IMR-90 (cell line): Measurements from ENCODE around the gene FAM124A. TPM values are rescaled to one million over a fixed set of nuclear protein-coding genes. Genes with fewer than 3 reads are reported as not detected.

Source experiments
- ATAC-seq: fragments of 200-7000 bp; cut with Tn5 transposase; 2 replicates; pipeline ENCODE4 v1.9.1; 2020; ENCODE audit warnings: low read depth, mild to moderate bottlenecking, moderate library complexity
- BruUV-seq: library from RNA; stranded (reverse); fragments of 400-500 nt; replicated peaks from 2 replicates; lab custom pipeline; 2021; lab: Mats Ljungman, UMichigan
- CTCF ChIA-PET: fragments of 300-600 bp; formaldehyde crosslinking; extraction: SDS; loops from one replicate; lab custom pipeline; 2021; ENCODE audit warnings: antibody characterized with exemption; lab: Yijun Ruan, JAX
- POLR2A ChIA-PET: fragments of 300-600 bp; sonication (Branson Sonifier 250); formaldehyde crosslinking; loops from one replicate; lab custom pipeline; 2022; ENCODE audit warnings: antibody characterized with exemption; ENCODE audit not compliant: unreplicated experiment; lab: Charles Lee
- DNase-seq: peaks from one replicate; pipeline ENCODE4 v3.0.0; 2013
- H2AFZ ChIP-seq: replicated peaks from 2 replicates; pipeline ENCODE3; 2013; ENCODE audit warnings: low read length, mild to moderate bottlenecking; ENCODE audit not compliant: poor library complexity
- H2AK5ac ChIP-seq: 2 replicates; pipeline ENCODE4 v1.6.1; 2013; ENCODE audit warnings: low read depth, low read length, inconsistent platforms
- H2AK9ac ChIP-seq: replicated peaks from 2 replicates; pipeline ENCODE3; 2013; ENCODE audit warnings: mild to moderate bottlenecking, low read depth, low read length, moderate library complexity; ENCODE audit not compliant: poor library complexity
- H2BK120ac ChIP-seq: 2 replicates; pipeline ENCODE4 v1.6.1; 2013; ENCODE audit warnings: low read depth, low read length, inconsistent platforms
- H2BK15ac ChIP-seq: 3 replicates; pipeline ENCODE4 v1.6.1; 2013; ENCODE audit warnings: low read depth, low read length, inconsistent platforms
- H2BK20ac ChIP-seq: 2 replicates; pipeline ENCODE4 v1.6.1; 2013; ENCODE audit warnings: low read depth, mild to moderate bottlenecking, inconsistent platforms, low read length, moderate library complexity
- H2BK5ac ChIP-seq: 2 replicates; pipeline ENCODE4 v1.6.1; 2013; ENCODE audit warnings: mild to moderate bottlenecking, low read depth, low read length, inconsistent platforms; ENCODE audit not compliant: poor library complexity, severe bottlenecking
- H3K14ac ChIP-seq: replicated peaks from 2 replicates; pipeline ENCODE4 v1.6.1; 2013; ENCODE audit warnings: low read depth, low read length, inconsistent platforms
- H3K18ac ChIP-seq: 2 replicates; pipeline ENCODE4 v1.6.1; 2013; ENCODE audit warnings: low read depth, low read length, control low read depth
- H3K23ac ChIP-seq: 2 replicates; pipeline ENCODE4 v1.6.1; 2013; ENCODE audit warnings: low read depth, low read length, inconsistent platforms
- H3K27ac ChIP-seq: 2 replicates; pipeline ENCODE4 v1.5.1; 2013; ENCODE audit warnings: mild to moderate bottlenecking, control low read depth, low read length; ENCODE audit not compliant: insufficient read depth
- H3K27me3 ChIP-seq: 2 replicates; pipeline ENCODE4 v1.6.1; 2013; ENCODE audit warnings: low read length; ENCODE audit not compliant: control insufficient read depth, insufficient read depth
- H3K36me3 ChIP-seq: 2 replicates; pipeline ENCODE4 v1.6.1; 2013; ENCODE audit warnings: low read length, mixed read lengths; ENCODE audit not compliant: control insufficient read depth, insufficient read depth
- H3K4ac ChIP-seq: 2 replicates; pipeline ENCODE4 v1.6.1; 2013; ENCODE audit warnings: low read depth, low read length, inconsistent platforms
- H3K4me1 ChIP-seq: 2 replicates; pipeline ENCODE4 v1.6.1; 2013; ENCODE audit warnings: low read length, mixed read lengths; ENCODE audit not compliant: control insufficient read depth, insufficient read depth
- H3K4me2 ChIP-seq: 2 replicates; pipeline ENCODE4 v1.6.1; 2013; ENCODE audit warnings: low read depth, mild to moderate bottlenecking, control low read depth, low read length, moderate library complexity
- H3K4me3 ChIP-seq: 2 replicates; pipeline ENCODE4 v1.5.1; 2013; ENCODE audit warnings: low read depth, mild to moderate bottlenecking, control low read depth, low read length, moderate library complexity; ENCODE audit not compliant: insufficient read depth
- H3K56ac ChIP-seq: 2 replicates; pipeline ENCODE4 v1.6.1; 2013; ENCODE audit warnings: low read length, inconsistent platforms; ENCODE audit not compliant: insufficient read depth; ENCODE audit errors: extremely low read depth
- H3K79me1 ChIP-seq, 2 experiments: 2 replicates each; pipeline ENCODE4 v1.6.1; 2013; ENCODE audit warnings: low read length in 2 of 2, inconsistent platforms in 1 of 2, low read depth in 1 of 2
- H3K9ac ChIP-seq: 2 replicates; pipeline ENCODE4 v1.6.1; 2013; ENCODE audit warnings: low read depth, low read length, control low read depth
- H3K9me1 ChIP-seq: 2 replicates; pipeline ENCODE4 v1.6.1; 2013; ENCODE audit warnings: low read length, inconsistent platforms; ENCODE audit not compliant: insufficient read depth
- H3K9me3 ChIP-seq: 2 replicates; pipeline ENCODE4 v1.6.1; 2013; ENCODE audit warnings: low read length; ENCODE audit not compliant: control insufficient read depth, insufficient read depth
- H4K20me1 ChIP-seq: 2 replicates; pipeline ENCODE4 v1.6.1; 2013; ENCODE audit warnings: low read length, inconsistent platforms; ENCODE audit not compliant: insufficient read depth
- H4K5ac ChIP-seq: 2 replicates; pipeline ENCODE4 v1.6.1; 2013; ENCODE audit warnings: mild to moderate bottlenecking, low read depth, low read length, control low read depth
- H4K8ac ChIP-seq, 2 experiments: 2 replicates each; pipeline ENCODE4 v1.6.1; 2013; ENCODE audit warnings: low read depth in 2 of 2, low read length in 2 of 2, control low read depth in 1 of 2, inconsistent platforms in 1 of 2
- H4K91ac ChIP-seq: 2 replicates; pipeline ENCODE4 v1.6.1; 2013; ENCODE audit warnings: low read depth, low read length, inconsistent platforms; ENCODE audit not compliant: insufficient read depth
- BHLHE40 ChIP-seq: fragments of 150-350 bp; IDR thresholded peaks from 2 replicates; pipeline ENCODE4 v1.6.1; 2016; ENCODE audit warnings: mild to moderate bottlenecking, low read depth, low read length
- CEBPB ChIP-seq: IDR thresholded peaks from 2 replicates; pipeline ENCODE4 v1.6.1; 2012; ENCODE audit warnings: low read depth, low read length, improper control_type of control experiment
- CHD1 ChIP-seq: IDR thresholded peaks from 2 replicates; pipeline ENCODE4 v1.6.1; 2012; ENCODE audit warnings: low read depth, low read length, improper control_type of control experiment
- FOS ChIP-seq: fragments of 150-350 bp; IDR thresholded peaks from 2 replicates; pipeline ENCODE4 v1.6.1; 2016; ENCODE audit warnings: low read depth, low read length
- MAFK ChIP-seq: IDR thresholded peaks from 2 replicates; pipeline ENCODE4 v1.6.1; 2012; ENCODE audit warnings: low read depth, low read length, improper control_type of control experiment
- MXI1 ChIP-seq: IDR thresholded peaks from 2 replicates; pipeline ENCODE4 v1.6.1; 2012; ENCODE audit warnings: low read depth, mild to moderate bottlenecking, low read length, moderate library complexity, borderline replicate concordance
- RCOR1 ChIP-seq: IDR thresholded peaks from 2 replicates; pipeline ENCODE4 v1.6.1; 2012; ENCODE audit warnings: mild to moderate bottlenecking, low read length, improper control_type of control experiment; ENCODE audit not compliant: insufficient replicate concordance
- SMC3 ChIP-seq: fragments of 150-350 bp; IDR thresholded peaks from 2 replicates; pipeline ENCODE4 v1.6.1; 2016; ENCODE audit warnings: low read depth, mild to moderate bottlenecking, antibody characterized with exemption, low read length, moderate library complexity
- USF2 ChIP-seq: fragments of 150-350 bp; IDR thresholded peaks from 2 replicates; pipeline ENCODE4 v1.6.1; 2017; ENCODE audit warnings: mild to moderate bottlenecking, antibody characterized with exemption, low read length, low read depth
- WGBS, 2 experiments: methylation state at CpG; one replicate each; pipeline versions ENCODE4 v1.1.5 to v1.1.7; 2013; ENCODE audit warnings: missing lambda C conversion rate in 2 of 2; ENCODE audit not compliant: insufficient read length in 1 of 2; ENCODE audit errors: extremely low coverage in 2 of 2; 5-methylcytosine and 5-hydroxymethylcytosine counted together
- dilution Hi-C: fragments of 300-500 bp; cut with HindIII; formaldehyde crosslinking; loops from one replicate; pipeline ENCODE4 v1.14.3; 2018; ENCODE audit warnings: low sequenced_read_pairs; ENCODE audit not compliant: unreplicated experiment
- in situ Hi-C: fragments of 300-500 bp; cut with MboI; formaldehyde crosslinking; loops from 3 replicates; pipeline ENCODE4 v1.14.3; 2019; ENCODE audit warnings: low sequenced_read_pairs, inconsistent platforms, mixed read lengths
- intact Hi-C: fragments of 100-400 bp; cut with micrococcal nuclease; formaldehyde crosslinking; loops from 2 replicates; pipeline ENCODE4 v1.10.0; 2022
- polyA plus RNA-seq, 3 experiments: library from polyadenylated mRNA; depleted of rRNA; stranded (reverse); fragments of >200 nt; gene quantifications; 2 replicates each; pipeline ENCODE4 v1.2.3, GENCODE V29; 2012; ENCODE audit warnings: low replicate concordance in 1 of 3
- total RNA-seq: library from RNA; depleted of rRNA; stranded (reverse); fragments of >200 nt; gene quantifications from 2 replicates; pipeline ENCODE4 v1.2.3, GENCODE V29; 2012
- TF ChIP-seq, protein P1 (sequence below): fragments of 150-350 bp; IDR thresholded peaks from 2 replicates; pipeline ENCODE4 v1.6.1; 2016; ENCODE audit warnings: low read depth, mild to moderate bottlenecking, low read length, moderate library complexity, borderline replicate concordance
- TF ChIP-seq, protein P2 (sequence below): conservative IDR thresholded peaks from 2 replicates; pipeline ENCODE4 v1.5.1; 2012; ENCODE audit warnings: mild to moderate bottlenecking, low read depth, low read length, improper control_type of control experiment

Gene FAM124A
- total and polyA plus RNA-seq, 2 of the 4 experiments (the other 2 are of a cell fraction) = 0.03 TPM; not detected in 1

GRCh38 chr13:51266642-51267041, 44.4 kb downstream of the FAM124A start:
- H3K27ac ChIP-seq = no peak overlapping the region
- no peak overlapping the region for H3K9ac ChIP-seq
- H3K36me3 ChIP-seq = no peaks in the 10 kb centered on the region
- no peak overlapping the region for H3K23ac ChIP-seq
- H3K14ac ChIP-seq = no peak overlapping the region
- no peaks in the 10 kb centered on the region for H3K9me3 ChIP-seq
- H3K4me2 ChIP-seq = no peak overlapping the region
- no peak overlapping the region for H2AK9ac ChIP-seq
- H2AFZ ChIP-seq = no peak overlapping the region
- ChIA-PET CTCF (interaction anchor here (0.7 to 1.0 kb wide), 2 partner anchors 12 to 20 kb away, joined by 4 to 5 read pairs; no protein-coding TSS in a partner anchor), POLR2A (no interaction called here)
- no peak overlapping the region for H3K4ac ChIP-seq
- DNase-seq (no peak), ATAC-seq (no peak)
- no peak overlapping the region for H4K91ac ChIP-seq
- dilution Hi-C loops (no loop called here), intact Hi-C loops (no loop called here), in situ Hi-C loops (no loop called here)
- peaks cover 6% of the 10 kb centered on the region; the same call in 1 of the 2 replicates for H3K27me3 ChIP-seq
- H2BK120ac ChIP-seq = no peak overlapping the region
- no peak overlapping the region for H3K56ac ChIP-seq
- peaks cover 4% of the 10 kb centered on the region; the same call in 1 of the 2 replicates for H3K9me1 ChIP-seq
- H4K5ac ChIP-seq = no peak overlapping the region
- no peak overlapping the region for H3K4me3 ChIP-seq
- H3K4me1 ChIP-seq = peaks cover 9% of the 10 kb centered on the region; the same call in 1 of the 2 replicates
- no peaks in the 10 kb centered on the region for H4K20me1 ChIP-seq
- BruUV-seq = no TSS peak
- H3K18ac ChIP-seq = no peak overlapping the region
- no peak overlapping the region for H2BK5ac ChIP-seq
- no peak overlapping the region for H2BK20ac ChIP-seq
- H3K79me1 ChIP-seq = no peaks in the 10 kb centered on the region
- no peak overlapping the region for H4K8ac ChIP-seq
- no peak overlapping the region for H2BK15ac ChIP-seq
- no CpG with 5 or more reads among the region's 1 CpG for WGBS, 2 experiments
- TF ChIP-seq MXI1 (no peak), SMC3 (no peak), BHLHE40 (no peak), RCOR1 (no peak), MAFK (no peak), CEBPB (no peak), CHD1 (no peak), USF2 (no peak), FOS (no peak)
- TF ChIP-seq, protein P1, sequence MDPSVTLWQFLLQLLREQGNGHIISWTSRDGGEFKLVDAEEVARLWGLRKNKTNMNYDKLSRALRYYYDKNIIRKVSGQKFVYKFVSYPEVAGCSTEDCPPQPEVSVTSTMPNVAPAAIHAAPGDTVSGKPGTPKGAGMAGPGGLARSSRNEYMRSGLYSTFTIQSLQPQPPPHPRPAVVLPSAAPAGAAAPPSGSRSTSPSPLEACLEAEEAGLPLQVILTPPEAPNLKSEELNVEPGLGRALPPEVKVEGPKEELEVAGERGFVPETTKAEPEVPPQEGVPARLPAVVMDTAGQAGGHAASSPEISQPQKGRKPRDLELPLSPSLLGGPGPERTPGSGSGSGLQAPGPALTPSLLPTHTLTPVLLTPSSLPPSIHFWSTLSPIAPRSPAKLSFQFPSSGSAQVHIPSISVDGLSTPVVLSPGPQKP = no peak
- TF ChIP-seq, protein P2, sequence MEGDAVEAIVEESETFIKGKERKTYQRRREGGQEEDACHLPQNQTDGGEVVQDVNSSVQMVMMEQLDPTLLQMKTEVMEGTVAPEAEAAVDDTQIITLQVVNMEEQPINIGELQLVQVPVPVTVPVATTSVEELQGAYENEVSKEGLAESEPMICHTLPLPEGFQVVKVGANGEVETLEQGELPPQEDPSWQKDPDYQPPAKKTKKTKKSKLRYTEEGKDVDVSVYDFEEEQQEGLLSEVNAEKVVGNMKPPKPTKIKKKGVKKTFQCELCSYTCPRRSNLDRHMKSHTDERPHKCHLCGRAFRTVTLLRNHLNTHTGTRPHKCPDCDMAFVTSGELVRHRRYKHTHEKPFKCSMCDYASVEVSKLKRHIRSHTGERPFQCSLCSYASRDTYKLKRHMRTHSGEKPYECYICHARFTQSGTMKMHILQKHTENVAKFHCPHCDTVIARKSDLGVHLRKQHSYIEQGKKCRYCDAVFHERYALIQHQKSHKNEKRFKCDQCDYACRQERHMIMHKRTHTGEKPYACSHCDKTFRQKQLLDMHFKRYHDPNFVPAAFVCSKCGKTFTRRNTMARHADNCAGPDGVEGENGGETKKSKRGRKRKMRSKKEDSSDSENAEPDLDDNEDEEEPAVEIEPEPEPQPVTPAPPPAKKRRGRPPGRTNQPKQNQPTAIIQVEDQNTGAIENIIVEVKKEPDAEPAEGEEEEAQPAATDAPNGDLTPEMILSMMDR = no peak
- H2AK5ac ChIP-seq = no peak overlapping the region
